GM08714 (cell line): Measurements from ENCODE around the gene CSHL1.
"Not testable (repeated sequence)": the region's sequence is repeated elsewhere in the genome, so short reads cannot be mapped to it uniquely, and the experiment has no call there.

ENCODE experiments used
- H3K4me3 ChIP-seq: fragments of 200-500 bp; sonication (Bioruptor generic); 2 replicates; pipeline ENCODE4 v1.5.1; 2014; ENCODE audit warnings: mild to moderate bottlenecking, low read length, inconsistent platforms
- ZNF274 ChIP-seq: IDR thresholded peaks from 2 replicates; pipeline ENCODE4 v1.6.1; 2012; ENCODE audit warnings: mild to moderate bottlenecking, low read depth, low read length

The CSHL1 gene

GRCh38 chr17:63931981-63932561, 21.0 kb upstream of the CSHL1 start, which contains the start of gene CD79B:
CD79B (minus strand) TSS chr17:63932331; CDS start chr17:63932261, 70 bp downstream.
- TF ChIP-seq ZNF274, result no peak

GRCh38 chr17:63930951-63931575, 20.0 kb upstream of the CSHL1 start:
- peak overlapping the region; percentile 80 for H3K4me3 ChIP-seq
- TF ChIP-seq ZNF274, result no peak

More at GRCh38 chr17:63931981-63932561, 21.0 kb upstream of the CSHL1 start, which contains the start of gene CD79B:
- peak within 1 kb of the TSS; percentile 80 for H3K4me3 ChIP-seq

GRCh38 chr17:63929860-63930766, 19.1 kb upstream of the CSHL1 start:
- peak overlapping the region; percentile 80 for H3K4me3 ChIP-seq
- no peak for TF ChIP-seq ZNF274

GRCh38 chr17:63928966-63929695, 18.1 kb upstream of the CSHL1 start:
- TF ChIP-seq ZNF274, result no peak
- peak overlapping the region; percentile 1; the same call in 1 of the 2 replicates for H3K4me3 ChIP-seq

GRCh38 chr17:63928172-63928666, 17.2 kb upstream of the CSHL1 start:
- no peak for TF ChIP-seq ZNF274
- no peak overlapping the region; the same call in 1 of the 2 replicates for H3K4me3 ChIP-seq

GRCh38 chr17:63927464-63928171, 16.6 kb upstream of the CSHL1 start:
- no peak for TF ChIP-seq ZNF274
- H3K4me3 ChIP-seq, result no peak overlapping the region; the same call in 1 of the 2 replicates

GRCh38 chr17:63926164-63926563, 15.1 kb upstream of the CSHL1 start:
- no peak for TF ChIP-seq ZNF274
- H3K4me3 ChIP-seq, result no peak overlapping the region

- H3K4me3 ChIP-seq, result no peak overlapping the region
- TF ChIP-seq ZNF274, result no peak
Observed at GRCh38 chr17:63925615-63926014, 14.6 kb upstream of the CSHL1 start.

GRCh38 chr17:63922402-63922801, 11.3 kb upstream of the CSHL1 start:
- H3K4me3 ChIP-seq, result not testable (repeated sequence)

GRCh38 chr17:63920779-63921178, 9.7 kb upstream of the CSHL1 start:
- not testable (repeated sequence) for H3K4me3 ChIP-seq

- not testable (repeated sequence) for H3K4me3 ChIP-seq
Observed at GRCh38 chr17:63920050-63920449, 9.0 kb upstream of the CSHL1 start.

- no peak for TF ChIP-seq ZNF274
- H3K4me3 ChIP-seq, result no peak overlapping the region
Observed at GRCh38 chr17:63919311-63919723, 8.3 kb upstream of the CSHL1 start.

GRCh38 chr17:63918789-63919305, 7.8 kb upstream of the CSHL1 start, which contains the start of gene GH1:
GH1 (minus strand) TSS chr17:63918839; CDS start chr17:63918776, 63 bp downstream.
- H3K4me3 ChIP-seq, result not testable (repeated sequence)
